GM19438 (cell line): ENCODE results near the gene CPLANE2.
"Not testable (repeated sequence)": the region's sequence is repeated elsewhere in the genome, so short reads cannot be mapped to it uniquely, and the experiment has no call there.

Source experiments
- ATAC-seq: cut with Tn5 transposase; IDR thresholded peaks from one replicate; pipeline ENCODE4 v1.9.1; 2021; ENCODE audit warnings: low read depth; ENCODE audit not compliant: unreplicated experiment

Gene CPLANE2

DNA sequence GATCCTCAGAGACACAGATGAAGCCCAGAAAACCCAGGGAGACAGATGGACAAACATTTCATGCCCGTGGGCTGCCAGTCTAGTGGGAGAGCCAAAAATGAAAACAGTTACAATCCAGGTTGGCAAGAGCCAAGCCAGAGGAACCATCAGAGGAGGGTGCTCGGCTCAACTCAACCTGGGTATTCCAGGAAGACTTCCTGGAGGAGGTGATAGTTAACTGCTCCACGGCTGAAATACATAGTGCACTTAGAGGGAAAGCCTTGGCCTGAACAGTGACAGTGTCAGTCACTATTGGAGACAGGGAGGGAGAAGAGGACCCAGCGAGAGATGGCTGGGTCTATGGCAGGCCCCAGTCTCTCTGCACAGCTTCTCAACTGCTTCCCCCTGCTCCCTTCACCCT, 26.4 kb downstream of the CPLANE2 start:
- no peak for ATAC-seq

DNA sequence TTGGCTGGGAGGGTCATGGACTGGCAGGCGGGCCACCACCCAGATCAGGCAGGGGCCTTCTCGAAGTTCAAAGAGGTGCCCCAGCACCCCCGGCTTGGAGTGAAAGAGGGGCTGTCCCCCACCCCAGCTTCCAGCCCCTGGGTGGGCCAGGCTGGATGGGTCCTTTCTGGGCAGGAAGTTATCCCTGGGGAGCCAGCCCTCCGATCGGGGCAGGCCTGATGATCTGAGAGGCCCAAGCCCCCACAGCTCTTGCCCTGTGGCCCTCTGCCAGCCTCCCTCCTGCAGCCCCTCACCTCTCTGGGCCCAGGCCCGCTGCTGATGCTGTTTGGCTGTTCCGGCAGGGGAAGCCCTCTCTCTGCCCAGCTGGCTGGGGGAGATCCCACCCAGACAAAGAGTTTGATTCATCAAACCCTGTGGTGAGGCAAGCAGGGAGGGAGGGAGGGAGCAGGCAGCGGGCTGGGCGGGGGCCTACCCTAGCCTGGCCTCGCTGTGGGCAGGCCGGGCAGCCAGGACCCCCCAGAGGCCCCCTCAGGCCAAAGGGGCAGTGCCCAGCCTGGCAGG, 27.1 kb downstream of the CPLANE2 start:
- no peak for ATAC-seq

DNA sequence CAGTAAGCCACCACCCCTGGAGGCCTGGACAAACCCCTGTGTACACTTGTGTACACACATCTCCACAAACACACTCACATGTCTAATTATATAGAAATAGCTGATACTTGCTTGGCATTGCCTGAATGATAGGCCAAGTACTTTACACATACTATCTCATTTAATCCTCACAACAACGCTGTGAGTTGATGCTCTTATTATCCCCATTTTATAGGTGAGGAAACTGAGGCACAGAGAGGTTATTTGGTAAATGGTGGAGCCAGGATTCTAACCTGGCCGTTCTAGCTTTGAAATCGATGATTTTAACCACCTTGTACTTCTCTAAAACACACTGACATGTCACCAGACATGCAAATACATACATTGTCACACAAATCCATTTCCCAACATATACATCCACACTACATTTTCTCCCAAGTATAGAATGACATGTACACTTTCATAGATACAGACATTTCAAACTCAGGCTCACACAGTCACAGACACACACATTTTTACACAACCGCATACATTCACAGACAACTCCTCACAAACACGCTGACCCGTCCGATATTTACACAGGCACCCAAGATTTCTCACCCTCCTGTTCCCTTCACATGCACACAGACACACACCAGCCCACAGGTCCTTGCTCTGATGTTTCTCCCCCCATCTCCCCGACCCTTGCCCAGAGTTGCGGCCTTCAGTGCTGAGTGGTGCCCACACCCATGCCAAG, 27.7 kb downstream of the CPLANE2 start:
- ATAC-seq, result no peak

- no peak for ATAC-seq
Measured at GRCh38 chr1:16208270-16208987, 28.6 kb downstream of the CPLANE2 start.

GRCh38 chr1:16207318-16208269, 29.4 kb downstream of the CPLANE2 start:
- no peak for ATAC-seq

DNA sequence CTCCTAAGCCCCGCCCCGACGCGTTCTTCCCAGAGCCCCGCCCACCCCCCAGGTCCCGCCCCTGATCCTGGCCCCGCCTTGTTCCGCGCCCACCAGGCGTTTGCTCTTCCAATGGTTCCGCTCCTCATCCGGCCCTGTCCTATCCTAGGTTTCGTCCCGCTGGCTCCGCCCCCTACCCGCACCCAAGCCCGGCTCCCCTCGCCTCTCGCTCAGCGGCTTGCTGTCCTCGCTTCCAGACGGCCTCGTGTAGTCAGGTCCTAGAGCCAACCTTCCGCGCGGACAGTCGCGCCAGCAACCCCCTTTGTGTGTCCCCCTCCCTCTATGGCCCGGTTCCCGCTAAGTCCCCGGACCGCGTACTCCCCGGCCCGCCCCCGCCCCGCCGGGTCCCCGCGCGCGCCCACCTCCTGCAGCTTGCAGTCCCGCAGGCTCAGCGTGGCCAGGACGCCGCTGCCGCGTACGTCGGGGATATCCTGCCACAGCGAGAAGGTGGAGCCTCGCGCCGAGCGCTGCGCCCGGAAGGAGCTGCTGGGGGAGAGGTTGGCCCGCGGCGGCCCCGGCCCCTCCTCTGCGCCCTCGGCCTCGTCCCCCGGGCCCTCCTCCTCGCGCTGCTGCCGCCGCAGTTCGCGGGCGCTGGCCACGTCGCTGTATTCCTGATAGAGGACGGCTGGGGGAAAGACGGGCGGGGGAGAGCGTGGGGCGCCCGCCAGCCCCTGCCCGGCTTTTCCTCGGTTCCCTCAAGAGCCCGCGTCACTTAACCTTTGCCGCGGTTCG, 30.3 kb downstream of the CPLANE2 start:
- peak; percentile 80 for ATAC-seq

- ATAC-seq, result peak; percentile 5
Measured at GRCh38 chr1:16205891-16206546, 31.0 kb downstream of the CPLANE2 start.

DNA sequence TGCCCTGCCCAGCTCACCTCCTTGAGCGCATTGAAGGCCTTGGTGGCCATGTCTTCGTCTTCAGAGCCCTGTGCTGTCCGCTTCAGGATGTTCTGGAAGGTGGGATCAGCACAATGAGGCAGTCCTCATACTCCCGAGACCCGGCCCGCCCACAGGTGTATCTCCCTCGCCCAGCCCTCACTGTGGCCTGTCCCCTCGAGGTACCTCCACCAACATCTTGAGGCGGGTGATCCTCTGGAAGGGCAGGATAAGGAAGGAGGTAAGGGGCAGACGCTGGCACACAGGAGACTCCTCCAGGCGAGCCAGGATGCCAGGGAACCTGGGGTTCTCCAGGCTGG, 31.7 kb downstream of the CPLANE2 start:
- ATAC-seq, result no peak

DNA sequence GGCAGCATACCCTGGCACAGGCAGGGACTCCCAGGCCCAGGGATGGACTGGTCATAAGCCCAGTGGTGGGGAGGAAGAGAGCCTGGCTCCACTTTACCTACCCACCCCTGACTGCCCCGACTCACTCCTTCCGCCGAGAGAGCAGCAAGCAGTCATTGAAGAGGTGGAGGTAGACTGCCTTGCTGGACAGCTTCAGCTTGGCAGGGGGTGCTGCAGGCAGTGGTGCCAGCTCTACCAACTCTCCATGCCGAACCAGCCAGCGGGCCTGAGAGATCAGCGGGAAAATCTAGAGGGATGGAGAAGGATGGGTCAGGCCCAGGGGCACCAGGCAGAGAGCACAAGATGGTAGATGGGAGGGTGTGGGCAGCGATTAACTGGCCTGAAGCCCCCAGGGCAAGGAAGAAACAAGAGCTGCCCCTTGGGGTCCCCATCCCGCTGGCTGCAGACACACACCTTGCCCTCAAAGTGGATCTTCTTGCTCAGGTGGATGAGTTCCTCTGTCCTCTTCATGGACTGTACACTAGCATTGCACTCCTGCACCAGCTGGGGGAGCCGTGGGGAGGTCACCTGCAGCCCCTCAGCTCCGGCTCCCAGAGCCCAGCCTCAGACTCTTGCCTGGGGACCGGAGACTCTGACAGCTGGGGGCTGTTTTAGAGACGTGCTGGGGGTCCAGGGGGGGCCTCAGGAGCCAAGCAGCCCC, 32.2 kb downstream of the CPLANE2 start:
- no peak for ATAC-seq

- ATAC-seq, result no peak
Measured at GRCh38 chr1:16204216-16204615, 32.8 kb downstream of the CPLANE2 start.

- no peak for ATAC-seq
Measured at GRCh38 chr1:16203550-16203949, 33.4 kb downstream of the CPLANE2 start.

- ATAC-seq, result no peak
Measured at GRCh38 chr1:16202281-16203210, 34.4 kb downstream of the CPLANE2 start.

- no peak for ATAC-seq
Measured at GRCh38 chr1:16199700-16200099, 37.3 kb downstream of the CPLANE2 start.

DNA sequence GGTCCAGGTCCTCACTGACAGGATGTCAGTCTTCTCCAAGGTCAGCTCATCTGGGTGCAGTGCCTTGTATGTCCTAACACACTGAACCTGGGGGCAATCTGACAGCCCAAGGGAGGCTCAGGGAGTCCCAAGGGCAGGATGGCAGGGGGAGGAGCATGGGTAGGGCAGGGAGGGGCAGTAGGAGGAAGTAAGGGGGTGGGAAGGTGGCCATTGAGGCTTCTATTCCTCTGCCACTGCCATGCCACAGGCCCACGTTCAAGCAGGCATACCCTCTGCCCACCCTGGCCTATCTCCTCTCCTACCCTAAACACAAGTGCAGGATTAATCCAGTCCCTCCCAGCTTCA, 37.9 kb downstream of the CPLANE2 start:
- ATAC-seq, result no peak

GRCh38 chr1:16198444-16199156, 38.4 kb downstream of the CPLANE2 start:
- no peak for ATAC-seq

DNA sequence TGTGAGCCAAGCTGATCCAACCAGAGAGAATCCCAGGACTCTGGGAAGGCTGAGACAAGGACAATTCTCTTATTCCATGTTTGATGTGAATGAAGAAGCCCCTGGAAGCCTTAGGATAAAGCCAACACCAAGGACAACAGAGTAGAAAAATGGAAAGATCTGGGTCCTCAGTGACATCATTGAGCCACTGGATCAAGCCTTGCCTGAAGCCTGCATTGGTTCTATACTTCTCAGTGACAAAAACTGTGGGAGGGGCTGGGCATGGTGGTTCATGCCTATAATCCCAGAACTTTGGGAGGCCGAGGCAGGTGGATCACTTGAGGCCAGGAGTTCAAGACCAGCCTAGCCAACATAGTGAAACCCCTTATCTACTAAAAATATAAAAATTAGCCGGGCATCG, 40.1 kb downstream of the CPLANE2 start:
- no peak for ATAC-seq

DNA sequence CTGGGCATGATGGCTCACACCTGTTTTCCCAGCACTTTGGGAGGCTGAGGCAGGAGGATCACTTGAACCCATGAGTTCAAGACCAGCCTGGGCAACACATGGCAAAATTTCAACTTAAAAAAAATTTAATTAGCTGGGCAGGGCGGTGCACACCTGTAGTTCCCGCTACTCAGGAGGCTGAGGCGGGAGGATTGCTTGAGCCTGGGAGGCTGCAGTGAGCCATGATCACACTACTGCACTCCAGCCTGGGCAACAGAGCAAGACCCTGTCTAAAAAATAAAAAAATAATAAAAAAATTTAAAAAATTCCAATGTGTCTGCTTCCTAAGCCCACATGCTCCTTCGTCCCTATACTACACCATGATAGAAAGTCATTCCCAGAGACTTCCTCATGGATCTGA, 40.8 kb downstream of the CPLANE2 start:
- ATAC-seq, result not testable (repeated sequence)

DNA sequence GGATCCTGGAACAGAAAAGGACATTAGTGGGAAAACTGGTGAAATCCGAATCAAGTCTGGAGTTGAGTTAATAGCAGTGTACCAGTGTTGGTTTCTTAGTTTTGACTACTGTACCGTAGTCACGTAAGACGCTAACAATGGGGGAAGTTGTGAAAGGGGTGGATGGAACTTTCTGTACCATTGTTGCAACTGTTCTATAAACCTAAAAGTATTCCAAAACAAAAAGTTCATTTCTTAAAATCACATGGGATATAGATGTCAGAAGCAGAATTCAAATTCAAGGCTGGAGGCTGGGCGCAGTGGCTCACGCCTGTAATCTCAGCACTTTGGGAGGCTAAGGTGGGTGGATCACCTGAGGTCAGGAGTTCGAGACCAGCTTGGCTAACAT, 41.5 kb downstream of the CPLANE2 start:
- ATAC-seq, result no peak
